ENCODE results near the gene OTOS.

- TF ChIP-seq CTCF (IDR thresholded peaks at IDR 0.05; ENCODE audit: low read depth, low read length, poor library complexity, severe bottlenecking): no peak
- no peak for TF ChIP-seq EZH2phosphoT487 (IDR thresholded peaks at IDR 0.05; ENCODE audit: borderline replicate concordance, low read length)
Measured at GRCh38 chr2:240151477-240152031, 11.1 kb upstream of the OTOS start.
